HEK293 (cell line): ENCODE data around the gene TAAR1.

Experiments
- ZNF2 ChIP-seq: fragments of 450-650 bp; formaldehyde crosslinking; IDR thresholded peaks from 2 replicates; pipeline ENCODE4 v1.5.1; 2016; ENCODE audit warnings: missing biosample characterization, missing genetic modification characterization
- ZNF670 ChIP-seq: fragments of 450-650 bp; formaldehyde crosslinking; IDR thresholded peaks from 2 replicates; pipeline ENCODE4 v1.5.1; 2016; ENCODE audit warnings: missing biosample characterization, missing genetic modification characterization, low read depth
- TF ChIP-seq, protein P1 (sequence below): fragments of 450-650 bp; formaldehyde crosslinking; IDR thresholded peaks from 2 replicates; pipeline ENCODE4 v1.5.1; 2016; ENCODE audit warnings: missing biosample characterization, missing genetic modification characterization
- TF ChIP-seq, protein P2 (sequence below): fragments of 450-650 bp; formaldehyde crosslinking; IDR thresholded peaks from 2 replicates; pipeline ENCODE4 v1.5.1; 2016; ENCODE audit warnings: missing biosample characterization, missing genetic modification characterization
- TF ChIP-seq, protein P3 (sequence below): fragments of 450-650 bp; formaldehyde crosslinking; IDR thresholded peaks from 2 replicates; pipeline ENCODE4 v1.5.1; 2016; ENCODE audit warnings: missing biosample characterization, missing genetic modification characterization, low read depth
- TF ChIP-seq, protein P4 (sequence below): fragments of 450-650 bp; formaldehyde crosslinking; IDR thresholded peaks from 2 replicates; pipeline ENCODE4 v1.5.1; 2016; ENCODE audit warnings: missing biosample characterization, missing genetic modification characterization, borderline replicate concordance
- TF ChIP-seq, protein P5 (sequence below): fragments of 450-650 bp; formaldehyde crosslinking; IDR thresholded peaks from 2 replicates; pipeline ENCODE4 v1.5.1; 2016; ENCODE audit warnings: missing biosample characterization, missing genetic modification characterization

DNA sequence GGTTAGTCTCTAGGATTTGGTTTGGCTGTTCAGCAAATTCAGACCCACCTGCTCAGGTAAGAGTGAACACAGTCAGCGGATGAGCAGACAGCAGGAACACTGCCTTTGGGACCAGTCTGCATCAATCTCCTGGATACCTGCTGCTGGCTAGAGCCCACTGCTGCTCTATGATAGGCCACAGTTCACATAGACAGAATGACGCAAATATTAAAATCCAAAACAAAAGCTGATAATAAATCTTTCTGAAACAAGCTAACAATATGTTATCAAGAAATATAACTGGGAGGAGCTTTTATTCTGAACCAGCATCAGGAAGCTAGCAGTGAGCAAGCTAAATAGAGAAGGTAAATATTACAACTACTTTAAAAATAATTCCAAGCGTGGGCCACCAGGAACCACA is at the start of gene TAAR1:
- TF ChIP-seq, protein P1, sequence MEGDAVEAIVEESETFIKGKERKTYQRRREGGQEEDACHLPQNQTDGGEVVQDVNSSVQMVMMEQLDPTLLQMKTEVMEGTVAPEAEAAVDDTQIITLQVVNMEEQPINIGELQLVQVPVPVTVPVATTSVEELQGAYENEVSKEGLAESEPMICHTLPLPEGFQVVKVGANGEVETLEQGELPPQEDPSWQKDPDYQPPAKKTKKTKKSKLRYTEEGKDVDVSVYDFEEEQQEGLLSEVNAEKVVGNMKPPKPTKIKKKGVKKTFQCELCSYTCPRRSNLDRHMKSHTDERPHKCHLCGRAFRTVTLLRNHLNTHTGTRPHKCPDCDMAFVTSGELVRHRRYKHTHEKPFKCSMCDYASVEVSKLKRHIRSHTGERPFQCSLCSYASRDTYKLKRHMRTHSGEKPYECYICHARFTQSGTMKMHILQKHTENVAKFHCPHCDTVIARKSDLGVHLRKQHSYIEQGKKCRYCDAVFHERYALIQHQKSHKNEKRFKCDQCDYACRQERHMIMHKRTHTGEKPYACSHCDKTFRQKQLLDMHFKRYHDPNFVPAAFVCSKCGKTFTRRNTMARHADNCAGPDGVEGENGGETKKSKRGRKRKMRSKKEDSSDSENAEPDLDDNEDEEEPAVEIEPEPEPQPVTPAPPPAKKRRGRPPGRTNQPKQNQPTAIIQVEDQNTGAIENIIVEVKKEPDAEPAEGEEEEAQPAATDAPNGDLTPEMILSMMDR = no peak
- TF ChIP-seq, protein P2, sequence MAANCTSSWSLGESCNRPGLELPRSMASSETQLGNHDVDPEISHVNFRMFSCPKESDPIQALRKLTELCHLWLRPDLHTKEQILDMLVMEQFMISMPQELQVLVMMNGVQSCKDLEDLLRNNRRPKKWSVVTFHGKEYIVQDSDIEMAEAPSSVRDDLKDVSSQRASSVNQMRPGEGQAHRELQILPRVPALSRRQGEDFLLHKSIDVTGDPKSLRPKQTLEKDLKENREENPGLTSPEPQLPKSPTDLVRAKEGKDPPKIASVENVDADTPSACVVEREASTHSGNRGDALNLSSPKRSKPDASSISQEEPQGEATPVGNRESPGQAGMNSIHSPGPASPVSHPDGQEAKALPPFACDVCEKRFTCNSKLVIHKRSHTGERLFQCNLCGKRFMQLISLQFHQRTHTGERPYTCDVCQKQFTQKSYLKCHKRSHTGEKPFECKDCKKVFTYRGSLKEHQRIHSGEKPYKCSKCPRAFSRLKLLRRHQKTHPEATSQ = no peak
- TF ChIP-seq, protein P3, sequence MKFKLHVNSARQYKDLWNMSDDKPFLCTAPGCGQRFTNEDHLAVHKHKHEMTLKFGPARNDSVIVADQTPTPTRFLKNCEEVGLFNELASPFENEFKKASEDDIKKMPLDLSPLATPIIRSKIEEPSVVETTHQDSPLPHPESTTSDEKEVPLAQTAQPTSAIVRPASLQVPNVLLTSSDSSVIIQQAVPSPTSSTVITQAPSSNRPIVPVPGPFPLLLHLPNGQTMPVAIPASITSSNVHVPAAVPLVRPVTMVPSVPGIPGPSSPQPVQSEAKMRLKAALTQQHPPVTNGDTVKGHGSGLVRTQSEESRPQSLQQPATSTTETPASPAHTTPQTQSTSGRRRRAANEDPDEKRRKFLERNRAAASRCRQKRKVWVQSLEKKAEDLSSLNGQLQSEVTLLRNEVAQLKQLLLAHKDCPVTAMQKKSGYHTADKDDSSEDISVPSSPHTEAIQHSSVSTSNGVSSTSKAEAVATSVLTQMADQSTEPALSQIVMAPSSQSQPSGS (tag by site-specific recombination) = no peak
- TF ChIP-seq ZNF2 (tag by site-specific recombination) (no peak), ZNF670 (tag by site-specific recombination) (no peak)
- TF ChIP-seq, protein P4, sequence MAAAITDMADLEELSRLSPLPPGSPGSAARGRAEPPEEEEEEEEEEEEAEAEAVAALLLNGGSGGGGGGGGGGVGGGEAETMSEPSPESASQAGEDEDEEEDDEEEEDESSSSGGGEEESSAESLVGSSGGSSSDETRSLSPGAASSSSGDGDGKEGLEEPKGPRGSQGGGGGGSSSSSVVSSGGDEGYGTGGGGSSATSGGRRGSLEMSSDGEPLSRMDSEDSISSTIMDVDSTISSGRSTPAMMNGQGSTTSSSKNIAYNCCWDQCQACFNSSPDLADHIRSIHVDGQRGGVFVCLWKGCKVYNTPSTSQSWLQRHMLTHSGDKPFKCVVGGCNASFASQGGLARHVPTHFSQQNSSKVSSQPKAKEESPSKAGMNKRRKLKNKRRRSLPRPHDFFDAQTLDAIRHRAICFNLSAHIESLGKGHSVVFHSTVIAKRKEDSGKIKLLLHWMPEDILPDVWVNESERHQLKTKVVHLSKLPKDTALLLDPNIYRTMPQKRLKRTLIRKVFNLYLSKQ (tag by site-specific recombination) = no peak
- TF ChIP-seq, protein P5, sequence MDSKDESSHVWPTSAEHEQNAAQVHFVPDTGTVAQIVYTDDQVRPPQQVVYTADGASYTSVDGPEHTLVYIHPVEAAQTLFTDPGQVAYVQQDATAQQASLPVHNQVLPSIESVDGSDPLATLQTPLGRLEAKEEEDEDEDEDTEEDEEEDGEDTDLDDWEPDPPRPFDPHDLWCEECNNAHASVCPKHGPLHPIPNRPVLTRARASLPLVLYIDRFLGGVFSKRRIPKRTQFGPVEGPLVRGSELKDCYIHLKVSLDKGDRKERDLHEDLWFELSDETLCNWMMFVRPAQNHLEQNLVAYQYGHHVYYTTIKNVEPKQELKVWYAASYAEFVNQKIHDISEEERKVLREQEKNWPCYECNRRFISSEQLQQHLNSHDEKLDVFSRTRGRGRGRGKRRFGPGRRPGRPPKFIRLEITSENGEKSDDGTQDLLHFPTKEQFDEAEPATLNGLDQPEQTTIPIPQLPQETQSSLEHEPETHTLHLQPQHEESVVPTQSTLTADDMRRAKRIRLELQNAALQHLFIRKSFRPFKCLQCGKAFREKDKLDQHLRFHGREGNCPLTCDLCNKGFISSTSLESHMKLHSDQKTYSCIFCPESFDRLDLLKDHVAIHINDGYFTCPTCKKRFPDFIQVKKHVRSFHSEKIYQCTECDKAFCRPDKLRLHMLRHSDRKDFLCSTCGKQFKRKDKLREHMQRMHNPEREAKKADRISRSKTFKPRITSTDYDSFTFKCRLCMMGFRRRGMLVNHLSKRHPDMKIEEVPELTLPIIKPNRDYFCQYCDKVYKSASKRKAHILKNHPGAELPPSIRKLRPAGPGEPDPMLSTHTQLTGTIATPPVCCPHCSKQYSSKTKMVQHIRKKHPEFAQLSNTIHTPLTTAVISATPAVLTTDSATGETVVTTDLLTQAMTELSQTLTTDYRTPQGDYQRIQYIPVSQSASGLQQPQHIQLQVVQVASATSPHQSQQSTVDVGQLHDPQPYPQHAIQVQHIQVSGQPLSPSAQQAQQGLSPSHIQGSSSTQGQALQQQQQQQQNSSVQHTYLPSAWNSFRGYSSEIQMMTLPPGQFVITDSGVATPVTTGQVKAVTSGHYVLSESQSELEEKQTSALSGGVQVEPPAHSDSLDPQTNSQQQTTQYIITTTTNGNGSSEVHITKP (tag by site-specific recombination) = no peak
